C4-2B (cell line): Measurements from ENCODE around the gene CITED4.

Experiments used
- CTCF ChIP-seq: fragments of 450-650 bp; conservative IDR thresholded peaks from 2 replicates; pipeline ENCODE4 v1.5.1; 2017; ENCODE audit warnings: mild to moderate bottlenecking
- ZFX ChIP-seq: fragments of 450-650 bp; IDR thresholded peaks from 2 replicates; pipeline ENCODE4 v1.6.1; 2017

GRCh38 chr1:40895601-40896000 lies 33.4 kb upstream of the CITED4 start:
- no peak for TF ChIP-seq CTCF
- no peak for TF ChIP-seq ZFX
